ENCODE measurements around the gene CYBRD1.

DNA sequence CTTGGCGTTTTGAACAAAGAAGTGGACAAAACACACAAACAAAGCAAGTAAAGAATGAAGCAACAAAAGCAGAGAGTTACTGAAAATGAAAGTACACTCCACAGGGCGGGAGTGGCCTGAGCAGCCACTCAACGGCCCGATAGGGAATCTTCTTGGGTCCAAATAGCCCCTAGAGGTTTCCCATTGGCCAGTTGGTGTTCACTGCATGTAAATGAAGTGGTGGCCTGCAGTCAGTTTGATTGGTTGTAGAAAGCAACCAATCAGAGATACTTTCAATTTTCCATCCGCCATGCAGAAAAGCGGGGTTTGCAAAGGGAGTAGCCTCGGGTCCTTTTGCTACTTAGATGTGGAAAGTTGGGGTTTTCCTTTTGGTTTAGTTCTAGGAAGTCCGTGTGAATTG lies 31.6 kb downstream of the CYBRD1 start:
- TF ChIP-seq, protein P1, sequence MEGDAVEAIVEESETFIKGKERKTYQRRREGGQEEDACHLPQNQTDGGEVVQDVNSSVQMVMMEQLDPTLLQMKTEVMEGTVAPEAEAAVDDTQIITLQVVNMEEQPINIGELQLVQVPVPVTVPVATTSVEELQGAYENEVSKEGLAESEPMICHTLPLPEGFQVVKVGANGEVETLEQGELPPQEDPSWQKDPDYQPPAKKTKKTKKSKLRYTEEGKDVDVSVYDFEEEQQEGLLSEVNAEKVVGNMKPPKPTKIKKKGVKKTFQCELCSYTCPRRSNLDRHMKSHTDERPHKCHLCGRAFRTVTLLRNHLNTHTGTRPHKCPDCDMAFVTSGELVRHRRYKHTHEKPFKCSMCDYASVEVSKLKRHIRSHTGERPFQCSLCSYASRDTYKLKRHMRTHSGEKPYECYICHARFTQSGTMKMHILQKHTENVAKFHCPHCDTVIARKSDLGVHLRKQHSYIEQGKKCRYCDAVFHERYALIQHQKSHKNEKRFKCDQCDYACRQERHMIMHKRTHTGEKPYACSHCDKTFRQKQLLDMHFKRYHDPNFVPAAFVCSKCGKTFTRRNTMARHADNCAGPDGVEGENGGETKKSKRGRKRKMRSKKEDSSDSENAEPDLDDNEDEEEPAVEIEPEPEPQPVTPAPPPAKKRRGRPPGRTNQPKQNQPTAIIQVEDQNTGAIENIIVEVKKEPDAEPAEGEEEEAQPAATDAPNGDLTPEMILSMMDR (IDR thresholded peaks at IDR 0.05): no peak
- no peak for TF ChIP-seq POLR2A (IDR thresholded peaks at IDR 0.05)
